Panc1 (cell line): ENCODE results near the gene OR10G8.

Experiments
- CTCF ChIP-seq: fragments of 450-650 bp; IDR thresholded peaks from 2 replicates; pipeline ENCODE4 v1.5.1; 2017; ENCODE audit warnings: mild to moderate bottlenecking
- REST ChIP-seq, 2 experiments: IDR thresholded peaks; 2 replicates each; pipeline ENCODE4 v1.6.1; 2011 to 2012; ENCODE audit warnings: low read depth in 2 of 2, control low read depth in 1 of 2, low read length in 1 of 2, mild to moderate bottlenecking in 1 of 2, moderate library complexity in 1 of 2; ENCODE audit not compliant: insufficient read depth in 1 of 2
- SIN3A ChIP-seq: IDR thresholded peaks from 2 replicates; pipeline ENCODE4 v1.6.1; 2012; ENCODE audit warnings: low read depth, mild to moderate bottlenecking, low read length, moderate library complexity, borderline replicate concordance; ENCODE audit not compliant: insufficient read depth
- TCF7L2 ChIP-seq: IDR thresholded peaks from 2 replicates; pipeline ENCODE4 v1.6.1; 2011; ENCODE audit warnings: mild to moderate bottlenecking, low read depth, low read length, inconsistent platforms

DNA sequence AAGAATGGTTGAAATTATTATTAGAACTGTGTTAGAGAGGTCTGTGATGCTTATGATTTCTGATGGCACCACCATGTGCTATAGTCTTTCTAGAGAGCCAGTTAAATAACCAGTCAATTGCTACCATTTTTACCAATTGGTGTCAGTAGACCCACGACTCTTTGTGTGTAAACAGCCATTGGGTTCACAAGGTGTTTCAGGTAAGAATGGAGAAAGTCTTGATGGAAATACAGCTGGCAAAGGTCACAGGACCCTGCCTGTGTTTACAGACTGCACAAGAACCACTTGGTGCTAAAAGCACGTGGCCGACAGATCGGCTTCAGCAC lies 45.0 kb downstream of the OR10G8 start:
- TF ChIP-seq CTCF (peak; percentile 74), TCF7L2 (no peak), SIN3A (no peak), REST (IDR thresholded peaks at IDR 0.05; ENCODE audit: insufficient read depth in 1 of 2, low read depth in 2 of 2, low read length in 1 of 2) (no peak)
